SIG-M5 treated with dmso at 0.1 percent for 504 hours (cell line): ENCODE measurements around the gene FARP2.
"Not testable (repeated sequence)": the region's sequence is repeated elsewhere in the genome, so short reads cannot be mapped to it uniquely, and the experiment has no call there.

ENCODE experiments used
- DNase-seq: peaks from one replicate; lab custom pipeline; 2025; ENCODE audit not compliant: unreplicated experiment; lab: John Stamatoyannopoulos, UW

Gene FARP2

GRCh38 chr2:241501551-241501950, 145.5 kb downstream of the FARP2 start:
- DNase-seq: no peak

GRCh38 chr2:241502281-241502680, 146.2 kb downstream of the FARP2 start:
- no peak for DNase-seq

- no peak for DNase-seq
These were observed 147.8 kb downstream of the FARP2 start for GRCh38 chr2:241503776-241504392.

GRCh38 chr2:241505086-241505780, 149.1 kb downstream of the FARP2 start:
- no peak for DNase-seq

GRCh38 chr2:241505781-241506201, 149.7 kb downstream of the FARP2 start:
- DNase-seq: no peak

- not testable (repeated sequence) for DNase-seq
These were observed 150.2 kb downstream of the FARP2 start for GRCh38 chr2:241506317-241506716.

- no peak for DNase-seq
These were observed 150.8 kb downstream of the FARP2 start for GRCh38 chr2:241506793-241507429.

GRCh38 chr2:241507430-241508239, 151.6 kb downstream of the FARP2 start:
- no peak for DNase-seq

GRCh38 chr2:241508240-241509154, 152.4 kb downstream of the FARP2 start, which contains the start of gene STK25:
TSS of gene STK25 (minus strand) at chr2:241508584. CDS start at chr2:241508035, 549 bp downstream.
- peak; percentile 97 for DNase-seq

- DNase-seq: no peak
These were observed 153.2 kb downstream of the FARP2 start for GRCh38 chr2:241509155-241509784.

GRCh38 chr2:241511091-241511741, 155.1 kb downstream of the FARP2 start:
- DNase-seq: no peak

- DNase-seq: no peak
These were observed 158.5 kb downstream of the FARP2 start for GRCh38 chr2:241514553-241514952.

- no peak for DNase-seq
These were observed 159.1 kb downstream of the FARP2 start for GRCh38 chr2:241514986-241515737.

- DNase-seq: no peak
These were observed 160.5 kb downstream of the FARP2 start for GRCh38 chr2:241516520-241516965.

GRCh38 chr2:241517297-241517696, 161.2 kb downstream of the FARP2 start:
- no peak for DNase-seq

GRCh38 chr2:241519669-241520068, 163.6 kb downstream of the FARP2 start:
- DNase-seq: no peak

- DNase-seq: no peak
These were observed 166.4 kb downstream of the FARP2 start for GRCh38 chr2:241522477-241522876.
